CD1c-positive myeloid dendritic cell (primary cell): ENCODE measurements around the gene INSYN2B.
A peak's percentile ranks its signal among the peaks of the same experiment; 100 is the strongest.

Source experiments
- DNase-seq: peaks from one replicate; pipeline ENCODE4 v3.0.0-alpha.2; 2016; ENCODE audit errors: extremely low spot score

The INSYN2B gene

DNA sequence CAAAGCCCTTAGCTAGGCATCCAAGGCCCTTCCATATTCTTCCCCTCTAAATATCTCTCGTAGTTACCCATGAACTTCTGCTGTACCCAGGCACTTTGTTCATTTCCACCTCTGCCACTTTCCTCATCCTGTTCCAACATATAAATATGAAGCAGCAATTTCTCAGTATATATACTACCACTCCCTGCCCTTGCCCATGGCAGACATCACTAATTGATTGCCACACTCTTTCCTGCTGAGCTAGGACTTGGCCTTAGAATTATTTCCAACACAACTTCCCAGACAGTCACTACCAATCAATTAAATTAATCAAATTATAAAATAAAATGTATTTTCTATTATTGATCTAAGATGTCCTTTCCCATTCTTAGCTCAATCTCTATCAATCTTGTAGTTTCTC is 8.5 kb downstream of the INSYN2B start:
- DNase-seq = no peak

GRCh38 chr5:169970911-169971765 is 9.2 kb downstream of the INSYN2B start:
- no peak for DNase-seq

- no peak for DNase-seq
These were observed 10.0 kb downstream of the INSYN2B start for GRCh38 chr5:169970339-169970738.

- DNase-seq = no peak
These were observed 16.0 kb downstream of the INSYN2B start for GRCh38 chr5:169964246-169964645.

- DNase-seq = no peak
These were observed 19.6 kb downstream of the INSYN2B start for GRCh38 chr5:169960659-169961058.

DNA sequence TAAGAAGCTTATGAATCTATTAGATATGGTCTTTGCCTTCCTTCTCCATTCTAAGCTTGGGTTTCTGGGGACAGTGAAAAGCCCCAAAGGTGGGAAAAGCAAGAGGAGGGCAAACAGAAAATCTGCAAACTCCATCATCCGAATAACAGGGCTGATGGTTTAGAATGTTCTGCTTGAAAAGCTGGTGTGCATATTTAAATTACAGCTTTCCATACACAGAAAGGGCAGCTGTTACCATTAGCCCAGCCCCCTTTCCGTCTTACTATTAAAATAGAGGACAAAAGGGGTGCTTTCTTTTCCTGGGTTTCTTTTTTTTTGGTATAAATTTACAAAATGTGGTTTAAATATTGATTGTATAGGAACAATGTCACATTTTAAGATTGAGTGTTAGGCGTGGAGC is 22.0 kb downstream of the INSYN2B start:
- no peak for DNase-seq

GRCh38 chr5:169956756-169957155 is 23.5 kb downstream of the INSYN2B start:
- no peak for DNase-seq

- DNase-seq = no peak
These were observed 24.2 kb downstream of the INSYN2B start for GRCh38 chr5:169956126-169956525.

- DNase-seq = no peak
These were observed 25.5 kb downstream of the INSYN2B start for GRCh38 chr5:169954786-169955185.

- DNase-seq = peak; percentile 72
These were observed 27.1 kb downstream of the INSYN2B start for GRCh38 chr5:169953196-169953595.

- no peak for DNase-seq
These were observed 30.0 kb downstream of the INSYN2B start for GRCh38 chr5:169950333-169950732.

DNA sequence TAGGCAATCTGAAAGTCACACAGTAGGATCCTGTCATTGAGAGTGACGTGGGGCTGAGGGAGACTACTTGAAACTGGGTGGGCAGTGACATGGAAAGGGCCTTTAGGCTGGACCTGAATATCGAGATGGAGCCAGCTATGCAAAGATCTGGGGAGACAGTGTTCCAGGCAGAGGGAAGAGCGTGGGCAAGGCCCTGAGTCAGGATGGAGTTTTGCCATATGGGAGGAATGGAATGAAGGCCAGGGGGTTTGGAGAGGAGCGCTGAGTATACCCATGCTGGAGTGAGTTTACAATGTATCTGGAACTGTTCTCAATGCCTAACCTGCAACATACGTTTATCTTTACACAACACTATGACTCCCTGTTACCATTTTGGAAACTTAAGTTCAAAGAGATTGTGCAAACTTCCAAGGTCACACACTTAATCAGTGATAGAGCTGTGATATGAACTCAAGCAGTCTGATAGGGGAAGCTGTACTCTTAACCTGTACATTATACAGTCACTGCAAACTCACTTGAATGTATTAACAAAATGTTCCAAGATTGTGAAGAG is 33.5 kb downstream of the INSYN2B start:
- DNase-seq = no peak

DNA sequence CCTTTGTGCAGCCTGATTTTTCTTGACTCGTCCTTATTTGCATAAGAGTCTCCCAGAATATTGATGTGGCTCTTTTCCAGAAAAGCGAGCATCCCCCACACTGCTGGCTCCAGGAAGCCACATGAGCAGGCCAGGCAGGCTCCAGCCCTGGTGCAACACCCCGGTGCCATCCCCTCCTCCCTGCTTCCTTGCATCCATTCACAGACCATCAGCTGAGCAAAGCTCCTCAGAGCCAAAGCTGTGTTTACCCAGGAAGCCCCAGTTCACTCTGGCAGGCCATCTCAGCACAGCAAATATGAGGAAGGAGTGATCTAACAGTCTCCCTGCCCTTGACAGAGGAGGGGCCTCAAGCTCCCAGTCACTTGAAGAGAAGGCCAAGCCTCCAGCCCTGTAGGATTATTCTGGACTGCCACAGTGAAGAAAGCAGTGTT is 34.4 kb downstream of the INSYN2B start:
- no peak for DNase-seq

GRCh38 chr5:169944922-169945680 is 35.2 kb downstream of the INSYN2B start:
- no peak for DNase-seq

DNA sequence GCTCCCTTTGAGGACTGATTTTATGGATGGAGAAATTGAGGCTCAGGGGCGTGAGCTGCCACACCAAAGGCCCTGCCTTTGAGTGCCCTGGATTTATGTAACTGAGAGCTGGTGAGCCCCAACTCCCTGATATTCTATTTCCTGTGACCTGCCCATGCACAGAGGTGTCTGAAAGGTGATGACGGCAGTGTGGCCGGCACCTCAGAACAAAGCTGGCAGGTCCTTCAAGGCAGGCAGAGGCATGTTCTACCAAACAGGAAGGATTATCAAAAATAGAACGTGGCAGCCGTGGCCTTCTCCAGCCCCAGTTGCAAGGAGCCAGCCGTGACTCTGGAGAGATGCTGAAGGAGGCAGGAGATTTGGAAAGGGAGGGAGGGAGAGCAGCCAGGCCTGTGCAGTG is 36.2 kb downstream of the INSYN2B start:
- no peak for DNase-seq

GRCh38 chr5:169943026-169943425 is 37.3 kb downstream of the INSYN2B start:
- no peak for DNase-seq

DNA sequence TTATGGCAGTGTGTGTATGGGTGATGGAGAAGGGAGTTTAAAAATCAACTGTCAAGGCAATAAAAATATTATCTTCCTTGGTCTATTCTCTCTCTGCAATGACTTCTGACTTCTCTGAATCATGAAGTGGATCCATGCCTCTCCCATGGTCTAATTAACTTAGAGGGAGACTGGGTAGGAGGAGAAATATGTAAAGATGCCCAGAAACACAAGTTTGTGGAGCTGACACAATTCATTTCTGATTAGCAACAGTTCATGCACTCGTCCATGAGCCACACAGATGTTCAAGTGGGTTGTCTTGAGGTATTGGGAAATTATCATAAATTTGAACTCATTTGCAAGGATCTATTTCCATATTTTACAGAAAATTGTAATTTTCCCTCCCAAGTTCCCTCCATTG is 38.1 kb downstream of the INSYN2B start:
- DNase-seq = no peak

- DNase-seq = no peak
These were observed 38.8 kb downstream of the INSYN2B start for GRCh38 chr5:169941542-169941941.

DNA sequence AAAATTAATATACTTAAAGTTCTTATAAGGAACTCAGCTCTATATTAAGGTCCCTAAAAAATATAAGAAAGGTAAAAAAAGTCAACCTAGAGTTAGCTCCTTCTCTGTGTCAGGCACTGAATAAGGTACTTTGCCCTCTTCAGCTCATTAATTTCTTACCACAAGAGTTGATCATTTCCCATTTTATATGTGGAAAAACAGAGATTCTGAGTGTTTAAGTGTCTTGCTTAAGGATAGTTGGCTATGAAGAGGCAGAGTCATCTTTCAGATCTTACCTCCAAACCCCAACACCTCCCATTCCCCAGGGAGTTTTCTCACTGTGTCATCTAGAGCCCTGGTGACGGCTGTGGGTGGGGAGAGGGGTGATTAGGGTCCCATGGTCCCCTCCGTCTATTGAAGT is 40.6 kb downstream of the INSYN2B start:
- no peak for DNase-seq

- no peak for DNase-seq
These were observed 41.9 kb downstream of the INSYN2B start for GRCh38 chr5:169938439-169938838.

GRCh38 chr5:169935762-169936161 is 44.5 kb downstream of the INSYN2B start:
- DNase-seq = no peak

DNA sequence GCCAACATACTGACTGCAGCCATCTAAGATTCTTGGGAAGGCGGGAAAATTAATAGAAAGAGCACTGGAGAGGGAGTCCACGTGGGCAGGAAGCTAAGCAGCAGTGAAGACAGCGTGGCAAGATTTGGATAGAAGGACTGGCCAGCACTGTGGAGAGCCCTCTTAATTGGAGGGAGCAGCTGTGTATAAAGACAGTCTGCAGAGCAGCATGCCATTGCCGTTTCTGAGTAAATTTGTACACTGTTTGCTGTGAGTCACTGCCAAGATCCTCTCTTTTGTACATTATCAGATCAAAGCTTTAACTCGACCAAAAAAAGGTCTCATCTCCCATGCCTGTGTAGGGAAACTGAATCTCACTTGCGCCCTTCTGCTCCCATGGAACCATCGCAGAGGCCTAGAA is 45.3 kb downstream of the INSYN2B start:
- no peak for DNase-seq

GRCh38 chr5:169933616-169934015 is 46.7 kb downstream of the INSYN2B start:
- no peak for DNase-seq
